H1 (cell line): ENCODE measurements around the gene SBF2. TPM values are rescaled to one million over a fixed set of nuclear protein-coding genes. Genes with fewer than 3 reads are reported as not detected.
A peak's percentile ranks its signal among the peaks of the same experiment; 100 is the strongest.

Experiments used
- CTCF ChIA-PET: fragments of 300-600 bp; sonication (Branson Sonifier 250); formaldehyde crosslinking; loops from one replicate; lab custom pipeline; 2021; ENCODE audit not compliant: partially characterized antibody; lab: Charles Lee
- POLR2A ChIA-PET: fragments of 300-600 bp; sonication (Branson Sonifier 250); formaldehyde crosslinking; loops from one replicate; lab custom pipeline; 2021; ENCODE audit warnings: inconsistent platforms; ENCODE audit not compliant: partially characterized antibody; lab: Charles Lee
- DNase-seq, 2 experiments: peaks; one replicate each; pipeline versions ENCODE4 v3.0.0 to v3.0.0-alpha.2; 2010 to 2022; ENCODE audit warnings: low spot score in 2 of 2, low read depth in 1 of 2, mixed read lengths in 1 of 2
- FAIRE-seq: peaks from 2 replicates; lab custom pipeline; 2011; peaks lifted over from hg19 to GRCh38; lab: Jason Lieb, UNC
- H2AFZ ChIP-seq: 2 replicates; pipeline ENCODE4 v1.8.1; 2012; ENCODE audit warnings: low read length, inconsistent platforms
- H2AK5ac ChIP-seq: 2 replicates; pipeline ENCODE4 v1.6.1; 2013; ENCODE audit warnings: low read depth, low read length
- H2BK120ac ChIP-seq: replicated peaks from 2 replicates; pipeline ENCODE3; 2013; ENCODE audit warnings: low read depth, low read length, inconsistent platforms
- H2BK12ac ChIP-seq: 2 replicates; pipeline ENCODE4 v1.6.1; 2013; ENCODE audit warnings: low read depth, low read length
- H2BK15ac ChIP-seq: 2 replicates; pipeline ENCODE4 v1.6.1; 2013; ENCODE audit warnings: low read length
- H2BK20ac ChIP-seq: 2 replicates; pipeline ENCODE4 v1.6.1; 2013; ENCODE audit warnings: low read length
- H2BK5ac ChIP-seq: 2 replicates; pipeline ENCODE4 v1.6.1; 2013; ENCODE audit warnings: low read depth, low read length
- H3K14ac ChIP-seq: 2 replicates; pipeline ENCODE4 v1.6.1; 2013; ENCODE audit warnings: inconsistent platforms; ENCODE audit not compliant: insufficient read length
- H3K18ac ChIP-seq: 2 replicates; pipeline ENCODE4 v1.6.1; 2013; ENCODE audit warnings: low read length; ENCODE audit errors: extremely low read depth
- H3K23ac ChIP-seq: 2 replicates; pipeline ENCODE4 v1.6.1; 2013; ENCODE audit warnings: inconsistent platforms; ENCODE audit not compliant: insufficient read length
- H3K23me2 ChIP-seq: 2 replicates; pipeline ENCODE4 v1.6.1; 2013; ENCODE audit warnings: low read depth, low read length
- H3K27ac ChIP-seq: 2 replicates; pipeline ENCODE4 v1.6.1; 2011; ENCODE audit warnings: low read depth, low read length, inconsistent platforms
- H3K27me3 ChIP-seq, 4 experiments: replicated peaks in 1 of 4; 1 replicate in 1 of 4; 2 replicates in 3 of 4; pipeline versions ENCODE4 v1.6.1 to v1.8.1; 2011 to 2013; ENCODE audit warnings: low read length in 3 of 4, mild to moderate bottlenecking in 3 of 4, inconsistent platforms in 2 of 4, mixed read lengths in 2 of 4, moderate library complexity in 1 of 4; ENCODE audit not compliant: control insufficient read depth in 3 of 4, insufficient read depth in 3 of 4; ENCODE audit errors: extremely low read depth in 1 of 4
- H3K36me3 ChIP-seq, 4 experiments: 2 replicates each; pipeline versions ENCODE4 v1.6.1 to v1.8.1; 2011 to 2013; ENCODE audit warnings: mild to moderate bottlenecking in 4 of 4, low read length in 3 of 4, moderate library complexity in 2 of 4, control low read depth in 1 of 4, inconsistent platforms in 1 of 4; ENCODE audit not compliant: insufficient read depth in 4 of 4, control insufficient read depth in 2 of 4
- H3K4ac ChIP-seq: replicated peaks from 2 replicates; pipeline ENCODE3; 2013; ENCODE audit warnings: low read length, low read depth, mixed read lengths, inconsistent platforms; ENCODE audit not compliant: insufficient read length
- H3K4me1 ChIP-seq, 4 experiments: replicated peaks in 1 of 4; 1 replicate in 1 of 4; 2 replicates in 3 of 4; pipeline versions ENCODE4 v1.6.1 to v1.8.1; 2011 to 2013; ENCODE audit warnings: low read length in 3 of 4, inconsistent platforms in 2 of 4, mixed read lengths in 1 of 4; ENCODE audit not compliant: insufficient read depth in 4 of 4, control insufficient read depth in 3 of 4
- H3K4me2 ChIP-seq, 2 experiments: 2 replicates each; pipeline versions ENCODE4 v1.6.1 to v1.8.1; 2011 to 2013; ENCODE audit warnings: low read depth in 2 of 2, low read length in 2 of 2, control low read depth in 1 of 2, inconsistent platforms in 1 of 2, mild to moderate bottlenecking in 1 of 2; ENCODE audit not compliant: insufficient read depth in 1 of 2
- H3K4me3 ChIP-seq, 4 experiments: fragments of 200-600, 300-600 bp in 1 of 4; sonication (generic), shearing (Covaris generic), sonication (Bioruptor Twin) in 1 of 4; 2 replicates each; pipeline versions ENCODE4 v1.5.1 to v1.8.1; 2011 to 2016; ENCODE audit warnings: low read length in 4 of 4, low read depth in 3 of 4, control low read depth in 2 of 4, inconsistent platforms in 2 of 4, mild to moderate bottlenecking in 2 of 4, mixed read lengths in 1 of 4, moderate library complexity in 1 of 4; ENCODE audit not compliant: insufficient read depth in 2 of 4; ENCODE audit errors: extremely low read depth in 1 of 4
- H3K56ac ChIP-seq: replicated peaks from 2 replicates; pipeline ENCODE3; 2013; ENCODE audit warnings: low read depth, mild to moderate bottlenecking, mixed read lengths, low read length, inconsistent platforms; ENCODE audit not compliant: insufficient read length
- H3K79me1 ChIP-seq: 2 replicates; pipeline ENCODE4 v1.6.1; 2013; ENCODE audit warnings: low read depth, low read length, control low read depth
- H3K79me2 ChIP-seq, 2 experiments: 2 replicates each; pipeline versions ENCODE4 v1.6.1 to v1.8.1; 2012 to 2013; ENCODE audit warnings: low read length in 2 of 2, mild to moderate bottlenecking in 2 of 2, inconsistent platforms in 1 of 2; ENCODE audit not compliant: insufficient read depth in 2 of 2, control insufficient read depth in 1 of 2
- H3K9ac ChIP-seq, 4 experiments: replicated peaks in 1 of 4; 1 replicate in 1 of 4; 2 replicates in 3 of 4; pipeline versions ENCODE4 v1.6.1 to v1.8.1; 2011 to 2013; ENCODE audit warnings: low read depth in 3 of 4, low read length in 3 of 4, control low read depth in 2 of 4, mild to moderate bottlenecking in 2 of 4, moderate library complexity in 2 of 4, inconsistent platforms in 1 of 4; ENCODE audit errors: extremely low read depth in 1 of 4
- H3K9me3 ChIP-seq, 2 experiments: 2 replicates each; pipeline versions ENCODE4 v1.6.1 to v1.8.1; 2012 to 2013; ENCODE audit warnings: mild to moderate bottlenecking in 2 of 2, moderate library complexity in 2 of 2, control low read depth in 1 of 2, inconsistent platforms in 1 of 2, low read depth in 1 of 2, low read length in 1 of 2, mixed read lengths in 1 of 2; ENCODE audit not compliant: insufficient read depth in 2 of 2
- H4K20me1 ChIP-seq, 2 experiments: replicated peaks in 1 of 2; 2 replicates each; pipeline versions ENCODE3 to v1.8.1; 2011 to 2013; ENCODE audit warnings: inconsistent platforms in 2 of 2, low read length in 2 of 2, mild to moderate bottlenecking in 1 of 2; ENCODE audit not compliant: insufficient read depth in 2 of 2, control insufficient read depth in 1 of 2
- H4K5ac ChIP-seq: 2 replicates; pipeline ENCODE4 v1.6.1; 2013; ENCODE audit warnings: low read length, low read depth, mixed read lengths, inconsistent platforms; ENCODE audit not compliant: insufficient read length
- H4K8ac ChIP-seq: 2 replicates; pipeline ENCODE4 v1.8.0; 2013; ENCODE audit warnings: mild to moderate bottlenecking, moderate library complexity, low read length, inconsistent platforms; ENCODE audit not compliant: insufficient read depth; ENCODE audit errors: extremely low read depth
- H4K91ac ChIP-seq: replicated peaks from 2 replicates; pipeline ENCODE3; 2013; ENCODE audit warnings: low read length, mixed read lengths, inconsistent platforms; ENCODE audit not compliant: insufficient read length
- BACH1 ChIP-seq: IDR thresholded peaks from 2 replicates; pipeline ENCODE4 v1.6.1; 2012; ENCODE audit warnings: low read length, improper control_type of control experiment
- RBBP5 ChIP-seq: IDR thresholded peaks from 2 replicates; pipeline ENCODE4 v1.7.1; 2012; ENCODE audit warnings: low read depth, mild to moderate bottlenecking, inconsistent platforms, low read length, moderate library complexity, borderline replicate concordance
- WGBS, 2 experiments: shearing (Covaris generic) in 1 of 2; methylation state at CpG; one replicate each; pipeline versions ENCODE4 v1.1.6 to v1.1.7; 2013 to 2015; ENCODE audit warnings: low lambda C conversion rate in 2 of 2, mixed read lengths in 2 of 2, inconsistent platforms in 1 of 2, low coverage in 1 of 2, missing lambda C conversion rate in 1 of 2; ENCODE audit not compliant: insufficient replicate concordance in 2 of 2, insufficient coverage in 1 of 2, insufficient read length in 1 of 2; ENCODE audit errors: extremely low coverage in 1 of 2, missing lambda C conversion rate in 1 of 2; 5-methylcytosine and 5-hydroxymethylcytosine counted together
- polyA plus RNA-seq, 7 experiments: library from polyadenylated mRNA; depleted of rRNA in 3 of 7; stranded (reverse) in 5 of 7; unstranded in 2 of 7; fragments of >200 nt in 5 of 7; fragments of 200-250 nt in 2 of 7; gene quantifications; 1 replicate in 5 of 7; 2 replicates in 1 of 7; 4 replicates in 1 of 7; pipeline versions ENCODE4 v1.2.1 to v1.2.3, GENCODE V29; 2011 to 2013; ENCODE audit warnings: missing spikeins in 2 of 7, mixed read lengths in 2 of 7
- total RNA-seq: library from RNA; stranded (reverse); fragmentation: NEBNext Ultra II Directional; extraction: Animal tissue kit (Norgen Biotek cat#: 25700); gene quantifications from 2 replicates; pipeline ENCODE4 v1.2.1, GENCODE V29; 2021

Gene SBF2
- total and polyA plus RNA-seq, 2 of the 8 experiments (the other 6 are each of a cell fraction or from before 2014, with no cell fraction given): 36.7 to 50.5 TPM

GRCh38 chr11:9777066-9777465 is 517.0 kb downstream of the SBF2 start:
- H3K23ac ChIP-seq: no peak overlapping the region
- H2AK5ac ChIP-seq: no peak overlapping the region
- no peaks in the 10 kb centered on the region for H3K79me1 ChIP-seq
- no peak overlapping the region for H3K18ac ChIP-seq
- no peaks in the 10 kb centered on the region for H3K23me2 ChIP-seq
- no peak for TF ChIP-seq BACH1
- TF ChIP-seq RBBP5: peak; percentile 46; the same call in 1 of the 2 replicates
- H4K91ac ChIP-seq: no peak overlapping the region
- FAIRE-seq (no peak), DNase-seq (no peak)
- no peak overlapping the region for H2BK20ac ChIP-seq
- H3K79me2 ChIP-seq: no peaks in the 10 kb centered on the region
- no peaks in the 10 kb centered on the region for H3K27me3 ChIP-seq
- H3K36me3 ChIP-seq: peaks cover 0 to 20% (median 14%) of the 10 kb centered on the region in 4 experiments; a peak in 5 of 8 replicates
- no peak overlapping the region for H3K14ac ChIP-seq
- H4K8ac ChIP-seq: no peak overlapping the region
- peak overlapping the region in 1 of 2 experiments; percentile 15; a peak in 1 of 4 replicates for H3K4me2 ChIP-seq
- H2BK5ac ChIP-seq: no peak overlapping the region
- no peak overlapping the region for H3K56ac ChIP-seq
- H3K4ac ChIP-seq: no peak overlapping the region
- H3K4me1 ChIP-seq: peaks cover 2 to 10% (median 6%) of the 10 kb centered on the region in 4 experiments; a peak in 6 of 7 replicates
- no peak overlapping the region for H4K5ac ChIP-seq
- H3K4me3 ChIP-seq: peak overlapping the region in 1 of 4 experiments; percentile 16; a peak in 1 of 8 replicates
- no peak overlapping the region for H2BK15ac ChIP-seq
- no peaks in the 10 kb centered on the region for H3K9me3 ChIP-seq
- ChIA-PET CTCF (interaction anchor here (1.2 to 2.6 kb wide), 3 partner anchors 9 to 164 kb away, joined by 3 to 9 read pairs (median 3); no protein-coding TSS in a partner anchor), POLR2A (interaction anchor here (0.9 to 1.3 kb wide), 2 partner anchors 10 to 12 kb away, joined by 3 to 4 read pairs; no protein-coding TSS in a partner anchor)
- WGBS, 2 experiments: 97% methylated on average over 2 of the region's 2 CpGs; no CpG with 5 or more reads in 1 of the 2 experiments
- H2BK12ac ChIP-seq: no peak overlapping the region
- H2BK120ac ChIP-seq: no peak overlapping the region
- no peak overlapping the region for H3K9ac ChIP-seq
- no peak overlapping the region for H3K27ac ChIP-seq
- no peak overlapping the region for H2AFZ ChIP-seq
- no peaks in the 10 kb centered on the region for H4K20me1 ChIP-seq
